Transverse colon (tissue), 3 donors: ENCODE measurements around the gene SLAMF8.

ENCODE experiments used
- CTCF ChIP-seq, 5 experiments: fragments of 200-600 bp in 3 of 5; fragments of 450-650 bp in 2 of 5; sonication (generic) in 3 of 5; IDR thresholded peaks; 1 replicate in 2 of 5; 2 replicates in 3 of 5; pipeline ENCODE4 v1.5.1; 2016 to 2017; ENCODE audit warnings: antibody characterized with exemption in 5 of 5, inconsistent platforms in 3 of 5, mild to moderate bottlenecking in 2 of 5, moderate library complexity in 1 of 5
- EP300 ChIP-seq: sonication (generic); formaldehyde crosslinking; IDR thresholded peaks from one replicate; pipeline ENCODE4 v1.6.1; 2017; ENCODE audit warnings: antibody characterized with exemption, low read depth

- no peak for TF ChIP-seq EP300
- no peak for TF ChIP-seq CTCF (IDR thresholded peaks at IDR 0.05)
Observed at GRCh38 chr1:159849626-159850366, 23.1 kb downstream of the SLAMF8 start.
